PC-3 (cell line): ENCODE measurements around the gene COL19A1. TPM values are rescaled to one million over a fixed set of nuclear protein-coding genes. Genes with fewer than 3 reads are reported as not detected.

ENCODE experiments used
- ATAC-seq: fragments of 200-7000 bp; cut with Tn5 transposase; 2 replicates; pipeline ENCODE4 v1.9.1; 2020; ENCODE audit warnings: mild to moderate bottlenecking, moderate library complexity
- BruUV-seq: library from RNA; stranded (reverse); fragments of 400-500 nt; replicated peaks from 2 replicates; lab custom pipeline; 2021; lab: Mats Ljungman, UMichigan
- CTCF ChIA-PET: fragments of 300-600 bp; sonication (Branson Sonifier 250); formaldehyde crosslinking; loops from one replicate; lab custom pipeline; 2022; ENCODE audit warnings: antibody characterized with exemption; lab: Charles Lee
- POLR2A ChIA-PET: fragments of 300-600 bp; sonication (Branson Sonifier 250); formaldehyde crosslinking; loops from one replicate; lab custom pipeline; 2022; ENCODE audit warnings: antibody characterized with exemption; ENCODE audit not compliant: unreplicated experiment; lab: Charles Lee
- DNase-seq: peaks from one replicate; pipeline ENCODE4 v3.0.0-alpha.2; 2015
- H2AFZ ChIP-seq: fragments of 300-600 bp; sonication (generic); 2 replicates; pipeline ENCODE4 v1.6.0; 2016; ENCODE audit warnings: antibody characterized with exemption, low read length
- H3F3A ChIP-seq: fragments of 300-600 bp; sonication (generic); one replicate; pipeline ENCODE4 v1.6.0; 2017; ENCODE audit warnings: antibody characterized with exemption, low read length, control low read depth, mild to moderate bottlenecking; ENCODE audit not compliant: unreplicated experiment
- H3K27ac ChIP-seq: fragments of 300-600 bp; sonication (generic); 2 replicates; pipeline ENCODE4 v1.5.1; 2016; ENCODE audit warnings: mild to moderate bottlenecking, low read length
- H3K27me3 ChIP-seq: fragments of 300-600 bp; sonication (generic); 2 replicates; pipeline ENCODE4 v1.6.1; 2016; ENCODE audit warnings: low read length, mixed read lengths
- H3K36me3 ChIP-seq: fragments of 300-600 bp; sonication (generic); 2 replicates; pipeline ENCODE4 v1.6.1; 2016; ENCODE audit warnings: low read depth, mixed run types, low read length, mixed read lengths
- H3K4me1 ChIP-seq: fragments of 300-600 bp; sonication (generic); 2 replicates; pipeline ENCODE4 v1.5.1; 2016; ENCODE audit warnings: low read length; ENCODE audit not compliant: insufficient read depth
- H3K4me2 ChIP-seq: fragments of 300-600 bp; sonication (generic); 2 replicates; pipeline ENCODE4 v1.6.0; 2016; ENCODE audit warnings: low read length
- H3K4me3 ChIP-seq: fragments of 300-600 bp; sonication (generic); 2 replicates; pipeline ENCODE4 v1.5.1; 2016; ENCODE audit warnings: mild to moderate bottlenecking, low read length, mixed read lengths
- H3K79me2 ChIP-seq: fragments of 300-600 bp; sonication (generic); 2 replicates; pipeline ENCODE4 v1.6.1; 2017; ENCODE audit warnings: low read length, mixed read lengths
- H3K9ac ChIP-seq: fragments of 300-600 bp; sonication (generic); 2 replicates; pipeline ENCODE4 v1.6.0; 2016; ENCODE audit warnings: mild to moderate bottlenecking, low read length
- H3K9me2 ChIP-seq: fragments of 300-600 bp; sonication (generic); replicated peaks from 2 replicates; pipeline ENCODE4 v1.6.1; 2016; ENCODE audit warnings: mixed run types, low read length, mixed read lengths
- H3K9me3 ChIP-seq: fragments of 300-600 bp; sonication (generic); 2 replicates; pipeline ENCODE4 v1.6.1; 2016; ENCODE audit warnings: low read length, mixed read lengths
- H4K20me1 ChIP-seq: fragments of 300-600 bp; sonication (generic); 2 replicates; pipeline ENCODE4 v1.6.1; 2016; ENCODE audit warnings: low read length, mixed read lengths
- EZH2 ChIP-seq: fragments of 300-600 bp; sonication (generic); IDR thresholded peaks from one replicate; pipeline ENCODE4 v1.6.1; 2017; ENCODE audit warnings: antibody characterized with exemption, mild to moderate bottlenecking, low read length; ENCODE audit not compliant: unreplicated experiment
- EZH2phosphoT487 ChIP-seq: fragments of 300-600 bp; sonication (generic); IDR thresholded peaks from 2 replicates; pipeline ENCODE4 v1.6.1; 2018; ENCODE audit warnings: mild to moderate bottlenecking, antibody characterized with exemption, low read length, borderline replicate concordance
- intact Hi-C: fragments of 100-400 bp; cut with micrococcal nuclease; formaldehyde crosslinking; loops from 2 replicates; pipeline ENCODE4 v1.9.0; 2023
- total RNA-seq: library from RNA; depleted of rRNA; stranded (reverse); fragments of >200 nt; gene quantifications from 2 replicates; pipeline ENCODE4 v1.2.3, GENCODE V29; 2014
- TF ChIP-seq, protein P1 (sequence below): fragments of 300-600 bp; sonication (generic); conservative IDR thresholded peaks from 2 replicates; pipeline ENCODE4 v1.5.1; 2017; ENCODE audit warnings: antibody characterized with exemption, low read depth, mild to moderate bottlenecking, low read length

Gene COL19A1
- total RNA-seq, 1 experiment from 2014 or later: not detected

DNA sequence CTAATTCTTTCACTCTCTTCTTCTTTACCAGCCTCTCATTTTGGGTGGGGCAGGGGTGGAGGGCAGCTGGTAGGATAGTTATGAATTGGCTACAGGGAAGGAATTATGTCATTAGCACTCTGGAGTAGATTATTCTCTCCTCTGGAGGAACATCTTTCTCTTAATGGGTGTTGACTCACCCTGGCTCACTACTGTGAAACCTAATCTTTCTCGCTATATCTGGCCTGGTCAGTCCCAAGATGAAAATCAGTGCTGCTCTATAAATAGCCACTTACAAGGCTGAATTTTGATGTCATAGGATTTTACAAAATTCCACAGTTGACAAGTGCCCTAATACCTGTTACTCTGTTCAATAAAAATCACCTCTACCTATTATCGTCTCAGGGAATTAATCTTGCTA is 285.3 kb downstream of the COL19A1 start:
- Histone ChIP-seq H3K4me2 (no peak overlapping the region), H3K9me3 (no peaks in the 10 kb centered on the region), H3K79me2 (no peaks in the 10 kb centered on the region), H3K9ac (no peak overlapping the region), H3K4me3 (no peak overlapping the region), H3K9me2 (no peaks in the 10 kb centered on the region), H3F3A (no peaks in the 10 kb centered on the region), H4K20me1 (no peaks in the 10 kb centered on the region), H3K27me3 (no peaks in the 10 kb centered on the region), H3K36me3 (no peaks in the 10 kb centered on the region), H3K4me1 (no peaks in the 10 kb centered on the region), H3K27ac (no peak overlapping the region), H2AFZ (no peak overlapping the region)
- DNase-seq (no peak), ATAC-seq (no peak)
- no TSS peak for BruUV-seq
- intact Hi-C loops: no loop called here
- POLR2A ChIA-PET: no interaction called here
- no peak for TF ChIP-seq EZH2phosphoT487
- TF ChIP-seq, protein P1, sequence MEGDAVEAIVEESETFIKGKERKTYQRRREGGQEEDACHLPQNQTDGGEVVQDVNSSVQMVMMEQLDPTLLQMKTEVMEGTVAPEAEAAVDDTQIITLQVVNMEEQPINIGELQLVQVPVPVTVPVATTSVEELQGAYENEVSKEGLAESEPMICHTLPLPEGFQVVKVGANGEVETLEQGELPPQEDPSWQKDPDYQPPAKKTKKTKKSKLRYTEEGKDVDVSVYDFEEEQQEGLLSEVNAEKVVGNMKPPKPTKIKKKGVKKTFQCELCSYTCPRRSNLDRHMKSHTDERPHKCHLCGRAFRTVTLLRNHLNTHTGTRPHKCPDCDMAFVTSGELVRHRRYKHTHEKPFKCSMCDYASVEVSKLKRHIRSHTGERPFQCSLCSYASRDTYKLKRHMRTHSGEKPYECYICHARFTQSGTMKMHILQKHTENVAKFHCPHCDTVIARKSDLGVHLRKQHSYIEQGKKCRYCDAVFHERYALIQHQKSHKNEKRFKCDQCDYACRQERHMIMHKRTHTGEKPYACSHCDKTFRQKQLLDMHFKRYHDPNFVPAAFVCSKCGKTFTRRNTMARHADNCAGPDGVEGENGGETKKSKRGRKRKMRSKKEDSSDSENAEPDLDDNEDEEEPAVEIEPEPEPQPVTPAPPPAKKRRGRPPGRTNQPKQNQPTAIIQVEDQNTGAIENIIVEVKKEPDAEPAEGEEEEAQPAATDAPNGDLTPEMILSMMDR: no peak
- TF ChIP-seq EZH2: no peak
- CTCF ChIA-PET: no interaction called here

GRCh38 chr6:70152786-70153185 is 286.4 kb downstream of the COL19A1 start:
- H3K4me2 ChIP-seq: no peak overlapping the region
- H2AFZ ChIP-seq: no peak overlapping the region
- H3K27me3 ChIP-seq: 0 out of 2 replicates have a peak, but pooled peaks cover 3% of the 10 kb centered on the region
- no peaks in the 10 kb centered on the region for H3K4me1 ChIP-seq
- intact Hi-C loops: no loop called here
- no peak overlapping the region for H3K27ac ChIP-seq
- no peaks in the 10 kb centered on the region for H4K20me1 ChIP-seq
- ChIA-PET CTCF (no interaction called here), POLR2A (no interaction called here)
- DNase-seq (no peak), ATAC-seq (no peak)
- H3K9me2 ChIP-seq: no peaks in the 10 kb centered on the region
- H3K4me3 ChIP-seq: no peak overlapping the region
- no peaks in the 10 kb centered on the region for H3F3A ChIP-seq
- TF ChIP-seq EZH2phosphoT487 (no peak), EZH2 (no peak)
- TF ChIP-seq, protein P1: no peak
- BruUV-seq: no TSS peak
- no peak overlapping the region for H3K9ac ChIP-seq
- no peaks in the 10 kb centered on the region for H3K79me2 ChIP-seq
- no peaks in the 10 kb centered on the region for H3K36me3 ChIP-seq
- H3K9me3 ChIP-seq: no peaks in the 10 kb centered on the region

DNA sequence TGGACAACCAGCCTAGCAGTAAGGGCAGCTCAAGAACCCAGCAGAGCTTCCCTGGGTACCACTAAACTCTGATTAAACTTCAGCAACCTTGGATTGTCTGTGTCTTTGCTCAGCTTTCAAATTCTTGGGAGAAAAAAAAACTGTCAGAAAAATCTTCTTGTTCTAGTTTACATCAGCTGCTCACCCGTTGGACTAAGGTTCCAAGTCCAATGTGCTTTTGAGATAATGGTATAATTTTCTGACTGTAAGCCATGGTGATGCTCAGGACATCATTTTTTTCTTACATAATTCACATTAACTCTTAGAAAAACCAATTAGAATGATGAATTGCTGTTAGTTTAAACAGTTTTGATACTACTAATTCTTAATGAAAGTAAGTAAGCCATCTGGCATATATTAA is 290.7 kb downstream of the COL19A1 start:
- ATAC-seq (no peak), DNase-seq (no peak)
- H2AFZ ChIP-seq: no peak overlapping the region

More for the DNA sequence above, 290.7 kb downstream of the COL19A1 start:
- no peak overlapping the region for H3K4me3 ChIP-seq
- no peak overlapping the region for H3K9ac ChIP-seq
- no peak overlapping the region for H3K27ac ChIP-seq
- no peak overlapping the region for H3K4me2 ChIP-seq
- H3K27me3 ChIP-seq: peaks cover 8% of the 10 kb centered on the region; the same call in 1 of the 2 replicates
- POLR2A ChIA-PET: no interaction called here
- intact Hi-C loops: no loop called here
- CTCF ChIA-PET: no interaction called here
- no peaks in the 10 kb centered on the region for H3K79me2 ChIP-seq
- H3F3A ChIP-seq: no peaks in the 10 kb centered on the region
- no peaks in the 10 kb centered on the region for H3K9me2 ChIP-seq
- H4K20me1 ChIP-seq: no peaks in the 10 kb centered on the region
- TF ChIP-seq EZH2phosphoT487 (no peak), EZH2 (no peak)
- TF ChIP-seq, protein P1: no peak
- H3K9me3 ChIP-seq: no peaks in the 10 kb centered on the region
- H3K4me1 ChIP-seq: no peaks in the 10 kb centered on the region
- no TSS peak for BruUV-seq
- H3K36me3 ChIP-seq: no peaks in the 10 kb centered on the region
